Measurements from ENCODE around the gene DSTN. TPM values are rescaled to one million over a fixed set of nuclear protein-coding genes. Genes with fewer than 3 reads are reported as not detected.

Gene DSTN
- total and polyA plus RNA-seq, 2 donors (not counting 1 experiment from before 2014, with no cell fraction given), result 6.6 to 13.4 TPM

Other genes with a start within 250 kb of the DSTN start
- gene BFSP1, start 38.7 kb upstream of the DSTN start, total RNA-seq, result not detected in 2 replicates
- not detected in 2 replicates for gene BFSP1, start 38.7 kb upstream of the DSTN start, polyA plus RNA-seq
- 27.5 and 29.1 TPM in 2 replicates for gene RRBP1, start 112.2 kb downstream of the DSTN start, total RNA-seq
- 10.9 and 18.9 TPM in 2 replicates for gene RRBP1, start 112.2 kb downstream of the DSTN start, polyA plus RNA-seq
- gene BANF2, start 129.9 kb downstream of the DSTN start, total RNA-seq, result not detected in 2 replicates
- gene BANF2, start 129.9 kb downstream of the DSTN start, polyA plus RNA-seq, result not detected in 2 replicates

All from B cell (primary cell).